ENCODE results near the gene RHO.

The RHO gene

GRCh38 chr3:129567939-129568338 lies 39.5 kb downstream of the RHO start:
- H3K27ac Mint-ChIP-seq: no peak overlapping the region
- H3K36me3 Mint-ChIP-seq: no peaks in the 10 kb centered on the region
- no peaks in the 10 kb centered on the region for H3K9me3 Mint-ChIP-seq
- no peak overlapping the region for H3K4me3 Mint-ChIP-seq
- H3K4me1 Mint-ChIP-seq: no peaks in the 10 kb centered on the region
- no peaks in the 10 kb centered on the region for H3K27me3 Mint-ChIP-seq

GRCh38 chr3:129569856-129570255 lies 41.4 kb downstream of the RHO start:
- Mint-ChIP-seq H3K27me3 (no peaks in the 10 kb centered on the region), H3K9me3 (no peaks in the 10 kb centered on the region), H3K4me3 (no peak overlapping the region), H3K4me1 (no peaks in the 10 kb centered on the region), H3K36me3 (no peaks in the 10 kb centered on the region), H3K27ac (no peak overlapping the region)

- peaks cover 13% of the 10 kb centered on the region for H3K4me1 Mint-ChIP-seq
- peak overlapping the region; percentile 48 for H3K27ac Mint-ChIP-seq
- H3K9me3 Mint-ChIP-seq: no peaks in the 10 kb centered on the region
- H3K4me3 Mint-ChIP-seq: no peak overlapping the region
- H3K27me3 Mint-ChIP-seq: no peaks in the 10 kb centered on the region
- H3K36me3 Mint-ChIP-seq: no peaks in the 10 kb centered on the region
Measured at GRCh38 chr3:129571605-129572547, 43.4 kb downstream of the RHO start.

- H3K9me3 Mint-ChIP-seq: no peaks in the 10 kb centered on the region
- no peak overlapping the region for H3K27ac Mint-ChIP-seq
- H3K4me3 Mint-ChIP-seq: no peak overlapping the region
- H3K4me1 Mint-ChIP-seq: peaks cover 16% of the 10 kb centered on the region
- no peaks in the 10 kb centered on the region for H3K27me3 Mint-ChIP-seq
- H3K36me3 Mint-ChIP-seq: no peaks in the 10 kb centered on the region
Measured at GRCh38 chr3:129572603-129573002, 44.2 kb downstream of the RHO start.

- Mint-ChIP-seq H3K4me3 (no peak overlapping the region), H3K4me1 (peaks cover 22% of the 10 kb centered on the region), H3K27ac (no peak overlapping the region), H3K9me3 (no peaks in the 10 kb centered on the region), H3K27me3 (no peaks in the 10 kb centered on the region), H3K36me3 (no peaks in the 10 kb centered on the region)
Measured at GRCh38 chr3:129573493-129573892, 45.1 kb downstream of the RHO start.

GRCh38 chr3:129574206-129574605 lies 45.8 kb downstream of the RHO start:
- no peak overlapping the region for H3K4me3 Mint-ChIP-seq
- no peaks in the 10 kb centered on the region for H3K36me3 Mint-ChIP-seq
- no peaks in the 10 kb centered on the region for H3K9me3 Mint-ChIP-seq
- peaks cover 22% of the 10 kb centered on the region for H3K4me1 Mint-ChIP-seq
- H3K27me3 Mint-ChIP-seq: no peaks in the 10 kb centered on the region
- H3K27ac Mint-ChIP-seq: no peak overlapping the region

GRCh38 chr3:129575233-129575996 lies 47.0 kb downstream of the RHO start:
- H3K27me3 Mint-ChIP-seq: no peaks in the 10 kb centered on the region
- peaks cover 22% of the 10 kb centered on the region for H3K4me1 Mint-ChIP-seq
- no peaks in the 10 kb centered on the region for H3K9me3 Mint-ChIP-seq
- H3K4me3 Mint-ChIP-seq: no peak overlapping the region
- H3K27ac Mint-ChIP-seq: no peak overlapping the region
- no peaks in the 10 kb centered on the region for H3K36me3 Mint-ChIP-seq

GRCh38 chr3:129575997-129576384 lies 47.6 kb downstream of the RHO start:
- Mint-ChIP-seq H3K36me3 (no peaks in the 10 kb centered on the region), H3K27ac (no peak overlapping the region), H3K4me3 (peak overlapping the region; percentile 65), H3K4me1 (peaks cover 22% of the 10 kb centered on the region), H3K9me3 (no peaks in the 10 kb centered on the region), H3K27me3 (no peaks in the 10 kb centered on the region)

GRCh38 chr3:129576514-129577352 lies 48.3 kb downstream of the RHO start:
- Mint-ChIP-seq H3K27me3 (no peaks in the 10 kb centered on the region), H3K9me3 (no peaks in the 10 kb centered on the region), H3K36me3 (no peaks in the 10 kb centered on the region), H3K4me3 (peak overlapping the region; percentile 65), H3K4me1 (peaks cover 22% of the 10 kb centered on the region), H3K27ac (no peak overlapping the region)

- Mint-ChIP-seq H3K27me3 (no peaks in the 10 kb centered on the region), H3K27ac (no peak overlapping the region), H3K4me1 (peaks cover 22% of the 10 kb centered on the region)
Measured at GRCh38 chr3:129577366-129577765, 48.9 kb downstream of the RHO start.

GRCh38 chr3:129577925-129578786 lies 49.7 kb downstream of the RHO start:
- H3K4me1 Mint-ChIP-seq: peaks cover 22% of the 10 kb centered on the region
- H3K27me3 Mint-ChIP-seq: no peaks in the 10 kb centered on the region
- H3K9me3 Mint-ChIP-seq: no peaks in the 10 kb centered on the region
- H3K4me3 Mint-ChIP-seq: no peak overlapping the region
- peak overlapping the region; percentile 17 for H3K27ac Mint-ChIP-seq
- H3K36me3 Mint-ChIP-seq: no peaks in the 10 kb centered on the region

More at GRCh38 chr3:129577366-129577765, 48.9 kb downstream of the RHO start:
- H3K36me3 Mint-ChIP-seq: no peaks in the 10 kb centered on the region
- H3K4me3 Mint-ChIP-seq: no peak overlapping the region
- H3K9me3 Mint-ChIP-seq: no peaks in the 10 kb centered on the region

- Mint-ChIP-seq H3K9me3 (no peaks in the 10 kb centered on the region), H3K4me3 (no peak overlapping the region), H3K27me3 (no peaks in the 10 kb centered on the region), H3K36me3 (no peaks in the 10 kb centered on the region), H3K4me1 (peaks cover 22% of the 10 kb centered on the region), H3K27ac (no peak overlapping the region)
Measured at GRCh38 chr3:129579991-129580390, 51.6 kb downstream of the RHO start.

- Mint-ChIP-seq H3K4me1 (peaks cover 12% of the 10 kb centered on the region), H3K36me3 (no peaks in the 10 kb centered on the region), H3K27ac (no peak overlapping the region), H3K4me3 (no peak overlapping the region), H3K9me3 (no peaks in the 10 kb centered on the region), H3K27me3 (no peaks in the 10 kb centered on the region)
Measured at GRCh38 chr3:129581623-129582022, 53.2 kb downstream of the RHO start.

GRCh38 chr3:129582799-129583198 lies 54.4 kb downstream of the RHO start:
- Mint-ChIP-seq H3K27me3 (no peaks in the 10 kb centered on the region), H3K4me3 (no peak overlapping the region), H3K36me3 (no peaks in the 10 kb centered on the region), H3K27ac (no peak overlapping the region), H3K9me3 (no peaks in the 10 kb centered on the region), H3K4me1 (peaks cover 4% of the 10 kb centered on the region)

- Mint-ChIP-seq H3K36me3 (no peaks in the 10 kb centered on the region), H3K27ac (no peak overlapping the region), H3K4me1 (no peaks in the 10 kb centered on the region), H3K4me3 (no peak overlapping the region), H3K9me3 (no peaks in the 10 kb centered on the region), H3K27me3 (no peaks in the 10 kb centered on the region)
Measured at GRCh38 chr3:129583289-129583688, 54.9 kb downstream of the RHO start.
